Activated CD8-positive, alpha-beta memory T cell treated with anti-CD3 and anti-CD28 coated beads for 24 hours (primary cell): ENCODE measurements around the gene COL13A1.

ENCODE experiments used
- DNase-seq: peaks from one replicate; pipeline ENCODE4 v3.0.0-alpha.2; 2020

The COL13A1 gene

DNA sequence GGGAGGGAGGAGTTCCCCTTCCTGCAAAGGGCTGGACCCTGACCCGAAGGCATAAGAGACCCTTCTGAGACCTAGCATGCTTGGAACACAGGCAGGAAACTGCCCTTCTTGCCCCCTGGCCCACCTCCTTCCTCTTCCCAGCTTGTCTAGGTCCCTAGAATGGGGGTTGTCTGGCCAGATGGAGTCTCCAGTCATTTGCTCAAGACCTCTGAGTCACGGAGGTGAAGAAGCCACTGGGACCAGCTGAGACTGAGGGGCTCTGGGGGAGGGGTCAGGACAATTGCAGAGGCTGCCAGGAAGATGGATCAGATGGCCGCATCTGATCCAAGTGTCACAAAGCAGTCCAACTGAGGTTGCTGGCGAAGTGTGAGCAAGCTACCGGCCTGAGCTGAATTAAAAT, 46.2 kb downstream of the COL13A1 start:
- DNase-seq = no peak

DNA sequence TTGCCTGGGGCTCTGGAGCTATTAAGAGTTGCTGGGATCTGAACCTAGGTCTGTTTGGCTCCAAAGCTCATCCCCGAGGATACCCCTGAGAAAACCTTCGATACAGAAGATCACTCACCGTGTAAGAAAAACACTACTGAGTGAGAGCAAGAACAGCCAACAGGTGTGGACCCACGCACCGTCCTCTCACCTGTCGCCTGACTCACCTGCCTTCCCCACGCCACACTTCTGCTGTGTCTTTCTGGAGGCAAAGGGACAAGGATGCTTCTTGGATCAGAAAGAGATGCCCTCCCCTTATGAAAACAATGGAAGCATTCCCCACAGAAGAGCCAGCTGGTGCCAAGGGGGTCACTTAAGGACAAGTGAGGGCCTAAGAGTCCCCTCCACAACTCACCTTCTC, 46.7 kb downstream of the COL13A1 start:
- no peak for DNase-seq

DNA sequence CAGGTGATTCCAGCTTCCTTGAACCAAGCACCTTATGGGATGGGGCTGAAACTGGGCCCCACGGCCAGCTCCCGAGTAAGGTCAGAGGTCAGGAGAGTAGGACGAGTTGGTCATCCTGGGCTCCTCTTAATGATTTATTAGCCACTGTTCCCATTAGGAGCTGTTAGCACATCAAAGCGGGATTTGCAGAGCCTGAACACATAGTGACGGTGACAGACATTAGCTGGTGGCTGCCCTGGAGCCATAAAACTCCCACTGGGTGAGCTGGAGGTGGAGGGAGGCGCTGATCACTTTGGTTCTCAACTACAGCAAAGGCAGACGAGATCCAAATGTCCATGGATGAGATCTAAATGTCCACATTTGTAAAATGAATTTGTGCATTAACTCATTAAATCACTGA, 48.1 kb downstream of the COL13A1 start:
- DNase-seq = no peak

DNA sequence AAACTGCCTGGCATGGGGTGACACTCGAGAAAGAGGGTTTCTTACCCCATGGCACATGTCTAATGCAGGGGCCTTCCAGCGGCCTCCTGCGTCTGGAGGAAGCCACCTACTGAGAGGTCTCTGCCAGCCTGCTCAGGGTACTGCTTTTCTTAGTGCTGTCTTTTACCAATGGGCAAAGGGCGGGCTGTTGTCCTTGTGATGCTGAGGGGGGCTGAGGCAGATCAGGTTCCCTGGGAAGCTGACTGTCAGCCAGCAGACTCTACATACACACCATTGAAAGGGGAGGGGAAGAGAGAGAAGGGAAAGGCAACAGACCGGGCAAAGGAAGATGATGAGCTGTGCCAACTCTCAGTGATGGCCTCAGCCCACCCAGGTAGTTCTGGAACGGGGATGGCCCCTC, 48.7 kb downstream of the COL13A1 start:
- no peak for DNase-seq

DNA sequence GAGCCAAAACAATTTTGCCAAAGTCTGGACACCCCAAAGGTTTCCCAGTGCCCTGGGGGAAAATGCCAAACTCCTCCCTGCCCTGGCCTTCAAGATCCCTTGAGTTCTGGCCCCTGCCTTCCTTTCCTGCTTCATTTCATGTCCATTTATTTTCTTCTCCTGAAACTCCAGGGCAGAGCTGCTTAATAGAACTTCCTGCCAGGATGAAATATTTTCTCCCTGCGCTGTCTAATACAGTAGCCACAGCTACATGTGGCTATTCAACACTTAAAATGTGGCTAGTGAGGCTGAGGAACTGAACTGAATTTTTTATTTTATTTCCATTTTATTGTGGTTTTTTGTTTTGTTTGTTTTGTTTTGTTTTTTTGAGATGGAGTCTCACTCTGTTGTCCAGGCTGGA, 49.6 kb downstream of the COL13A1 start:
- no peak for DNase-seq

DNA sequence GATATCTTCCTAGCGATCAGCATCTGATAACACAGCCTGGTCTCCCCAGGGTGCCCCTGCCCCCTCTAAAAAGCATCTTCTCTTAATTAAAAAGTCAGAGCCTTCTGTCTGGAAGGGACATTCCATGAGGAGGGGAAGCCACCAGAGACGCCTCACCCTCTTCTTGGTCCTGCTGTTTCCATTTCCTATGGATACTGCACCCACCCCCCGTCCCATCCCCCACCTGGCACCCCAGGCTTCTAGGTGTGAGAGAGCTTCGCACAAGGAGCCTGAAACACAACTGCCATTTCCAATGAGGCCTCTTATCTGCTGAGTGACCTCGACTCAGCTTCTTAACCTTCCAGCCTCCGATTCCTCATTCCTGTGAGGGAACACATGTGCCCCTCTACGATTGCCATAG, 51.4 kb downstream of the COL13A1 start:
- no peak for DNase-seq

DNA sequence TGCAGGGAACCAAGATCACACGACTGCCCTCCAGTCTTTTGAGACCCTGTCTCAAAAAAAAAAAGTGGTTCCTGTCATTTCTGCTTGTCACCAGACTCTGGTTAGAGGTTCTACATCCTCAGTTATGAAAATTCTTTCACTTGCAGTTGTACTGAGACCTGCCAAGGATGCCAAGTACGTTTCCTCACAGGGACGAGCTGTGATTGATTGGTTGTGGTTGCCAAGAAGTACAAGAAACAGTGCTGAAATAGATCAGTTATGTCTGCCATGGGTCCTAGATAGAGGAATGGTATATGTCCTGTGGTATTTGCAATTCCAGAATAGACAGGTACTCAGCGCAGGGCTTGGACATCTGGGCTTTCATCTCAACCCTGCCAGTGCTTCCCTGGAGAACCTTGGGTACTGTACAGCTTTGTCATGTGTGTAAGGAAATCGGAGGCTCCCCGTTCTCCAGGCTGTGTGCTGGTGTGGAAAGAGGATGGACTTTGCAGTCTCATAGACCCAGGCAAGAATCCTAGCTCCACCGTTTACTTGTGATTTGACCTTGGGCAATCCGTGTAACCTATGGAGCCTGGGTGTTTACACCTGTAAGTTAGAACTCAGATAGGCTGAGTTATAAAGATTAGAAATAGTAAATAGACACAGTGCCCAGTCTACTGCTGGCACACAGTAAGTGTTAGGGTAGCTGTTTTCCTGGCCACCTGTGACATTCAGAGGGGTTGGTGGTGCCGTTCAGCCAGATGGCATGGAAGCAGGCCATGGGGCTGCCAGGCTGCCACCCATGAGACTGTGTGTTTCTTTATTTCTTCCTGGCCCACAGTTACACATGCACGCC, 53.0 kb downstream of the COL13A1 start:
- no peak for DNase-seq

DNA sequence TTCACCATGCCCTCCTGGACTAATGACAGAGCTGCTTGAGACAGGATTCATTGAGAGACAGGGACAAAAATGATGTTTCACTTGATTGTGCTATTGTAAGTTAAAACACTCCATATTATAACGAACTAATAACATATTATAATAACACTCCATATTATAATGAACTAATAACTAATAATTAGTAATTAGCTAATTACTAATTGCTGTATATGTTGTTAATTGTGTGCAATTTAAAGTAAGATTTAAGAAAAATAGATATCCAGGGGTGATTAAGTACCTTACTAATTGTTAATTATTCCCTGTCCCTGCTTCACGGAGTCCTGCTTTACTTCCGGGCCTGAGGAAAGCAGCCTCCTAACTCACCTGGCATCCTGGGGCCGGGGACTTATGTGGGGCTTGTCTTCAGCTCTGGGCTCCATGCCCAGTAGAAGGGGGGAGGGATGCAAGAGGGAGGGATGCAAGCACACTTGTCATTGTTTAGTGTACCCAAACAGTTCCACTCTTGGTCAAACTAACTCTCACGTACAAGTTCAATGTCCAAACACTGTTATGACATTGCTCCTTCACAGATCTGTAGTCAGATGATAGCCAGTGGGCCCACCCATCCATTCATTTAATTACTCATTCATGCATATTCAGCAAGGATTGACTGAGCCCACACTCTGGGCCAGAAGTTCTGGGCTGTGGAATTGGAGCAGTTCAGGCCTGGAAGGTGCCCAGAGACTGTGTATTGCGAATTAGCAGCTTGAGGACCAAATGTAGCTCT, 53.8 kb downstream of the COL13A1 start:
- DNase-seq = no peak

DNA sequence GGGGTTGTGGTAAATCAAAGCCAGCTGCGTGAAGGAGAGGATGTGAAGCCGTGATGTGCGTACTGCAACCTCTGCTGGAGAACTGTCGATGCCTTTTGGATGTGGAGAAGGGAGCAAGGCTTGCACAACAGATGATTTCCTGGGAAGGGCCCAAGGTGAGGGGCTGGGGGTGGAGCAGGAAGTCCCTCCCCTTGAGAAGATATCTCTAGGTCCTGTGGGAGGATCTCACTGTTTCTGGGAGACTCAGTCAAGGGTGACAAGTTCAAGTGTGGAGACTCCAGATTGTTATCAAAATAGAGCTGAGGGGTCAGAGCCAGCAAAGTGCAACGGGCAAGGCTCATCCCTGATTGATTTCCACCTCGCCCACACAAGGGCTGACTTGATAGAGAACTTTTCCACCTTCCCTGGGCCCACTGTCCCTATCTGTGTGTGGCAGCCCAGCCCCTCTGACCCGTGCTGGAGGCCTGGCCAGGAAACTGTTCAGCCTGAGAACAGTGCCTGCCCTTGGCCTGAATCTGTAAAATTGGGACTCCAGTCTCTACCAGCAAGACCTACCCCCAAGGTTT, 55.0 kb downstream of the COL13A1 start:
- no peak for DNase-seq

DNA sequence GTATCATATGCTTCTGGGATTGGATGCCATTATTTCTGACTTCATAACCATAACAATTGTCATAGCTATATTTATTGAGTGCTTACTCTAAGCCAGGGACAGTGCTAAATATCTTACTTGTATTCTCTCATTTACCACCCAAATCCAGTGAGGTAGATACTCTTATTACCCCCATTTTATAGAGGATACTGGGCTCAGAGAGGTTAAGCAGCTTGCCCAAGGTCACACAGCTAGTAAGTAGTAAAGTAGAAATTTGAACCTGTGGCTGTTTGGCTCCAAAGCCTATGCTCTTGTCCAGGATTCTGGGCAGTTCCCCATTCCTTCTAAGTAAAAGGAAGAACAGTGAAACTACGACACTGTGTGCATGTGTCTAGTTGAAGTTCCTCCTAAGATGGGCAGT, 56.5 kb downstream of the COL13A1 start:
- DNase-seq = no peak

DNA sequence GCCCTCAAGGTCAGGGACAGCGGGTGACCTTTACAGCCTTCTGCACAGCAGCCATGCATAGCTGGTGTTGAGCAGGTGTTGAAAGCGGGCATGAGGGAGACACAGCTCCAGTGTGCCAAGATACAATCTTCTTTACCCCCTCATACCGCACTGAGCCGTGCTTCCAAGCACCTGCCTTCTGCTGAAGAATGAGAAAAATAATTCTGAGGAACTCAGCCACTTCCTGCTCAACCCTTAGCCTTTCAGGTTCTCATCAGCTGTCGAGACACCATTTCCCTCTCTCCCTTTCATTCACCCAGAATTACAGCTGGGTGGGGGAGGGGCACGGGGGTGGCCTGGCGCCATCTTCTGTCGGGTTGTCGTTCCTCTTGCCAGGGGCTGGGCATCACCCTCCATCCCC, 58.6 kb downstream of the COL13A1 start:
- DNase-seq = no peak

DNA sequence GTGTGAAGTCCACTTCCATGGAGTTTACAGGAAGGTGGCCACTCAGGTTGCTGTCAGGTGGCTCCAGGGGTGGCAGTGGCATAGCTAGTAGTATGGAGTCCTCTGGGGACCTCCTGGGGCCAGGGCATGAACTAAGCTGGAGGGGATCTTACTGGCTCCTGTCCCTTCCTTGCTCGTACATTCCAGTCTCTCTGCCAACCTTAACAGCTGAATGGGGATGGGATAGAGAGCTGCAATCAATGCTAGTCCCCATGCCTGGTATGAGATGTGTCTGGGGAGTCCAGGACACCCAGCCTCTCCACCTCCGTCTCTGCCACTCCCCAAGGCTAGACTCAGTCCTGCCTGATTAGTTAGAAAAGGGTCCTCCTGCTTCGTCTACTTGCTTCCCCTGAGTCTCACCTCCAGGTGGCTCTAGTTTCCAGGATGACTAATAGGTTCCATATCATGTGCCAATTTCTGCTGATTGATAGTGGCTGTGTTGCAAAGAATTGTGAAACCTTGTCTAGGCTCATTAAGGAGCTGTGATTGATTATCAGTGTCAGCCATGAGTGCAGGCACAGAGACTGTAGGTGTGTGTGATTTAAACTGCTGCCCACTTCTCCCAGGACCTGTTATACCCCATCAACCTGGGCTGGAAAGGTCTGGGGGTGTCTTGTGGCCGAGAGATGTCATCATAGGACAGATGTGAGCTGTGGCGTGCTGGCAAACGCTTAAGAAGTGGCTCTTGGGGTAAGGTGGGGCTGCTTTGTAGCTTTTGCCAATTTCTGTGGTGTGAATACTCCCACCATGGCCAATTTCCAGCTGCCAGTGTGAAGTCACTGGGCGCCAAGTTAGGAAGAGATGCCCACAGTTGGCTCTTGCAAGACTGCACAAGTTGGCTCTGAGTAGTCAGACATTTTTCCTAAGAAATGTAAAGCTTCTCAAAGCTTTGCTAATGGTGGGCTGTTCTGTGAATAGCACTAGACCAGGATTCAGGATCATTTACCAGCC, 59.8 kb downstream of the COL13A1 start:
- no peak for DNase-seq

DNA sequence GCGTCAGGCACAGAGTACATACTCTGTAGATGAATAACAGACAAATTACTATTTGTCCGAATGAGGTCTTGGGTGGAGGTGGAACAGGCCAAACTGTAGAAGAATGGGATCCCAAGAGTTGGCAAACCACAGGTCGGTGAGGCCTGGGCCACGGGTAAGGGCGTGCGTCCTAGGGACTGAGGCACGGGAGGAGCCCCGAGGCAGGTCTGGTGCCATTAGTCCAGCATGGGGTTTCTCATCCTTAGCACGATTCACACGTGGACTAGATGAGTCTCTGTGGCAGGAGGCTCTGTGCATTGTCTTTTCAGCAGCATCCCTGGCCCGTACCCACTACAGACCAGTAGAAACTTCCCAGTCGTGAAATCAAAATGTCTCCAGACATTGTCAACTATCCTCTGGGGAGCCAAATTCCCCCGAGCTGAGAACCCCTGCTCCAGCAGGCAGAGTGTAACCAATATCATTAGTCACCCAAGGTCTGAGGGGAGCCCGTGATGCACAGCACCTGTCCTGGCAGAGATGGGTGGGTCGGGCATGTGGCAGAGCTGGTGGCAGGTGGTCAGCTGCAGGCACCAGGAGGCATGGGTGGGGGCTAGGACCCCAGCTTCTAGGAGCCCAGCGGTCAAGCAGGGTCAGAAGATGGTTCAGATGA, 61.3 kb downstream of the COL13A1 start:
- DNase-seq = no peak

DNA sequence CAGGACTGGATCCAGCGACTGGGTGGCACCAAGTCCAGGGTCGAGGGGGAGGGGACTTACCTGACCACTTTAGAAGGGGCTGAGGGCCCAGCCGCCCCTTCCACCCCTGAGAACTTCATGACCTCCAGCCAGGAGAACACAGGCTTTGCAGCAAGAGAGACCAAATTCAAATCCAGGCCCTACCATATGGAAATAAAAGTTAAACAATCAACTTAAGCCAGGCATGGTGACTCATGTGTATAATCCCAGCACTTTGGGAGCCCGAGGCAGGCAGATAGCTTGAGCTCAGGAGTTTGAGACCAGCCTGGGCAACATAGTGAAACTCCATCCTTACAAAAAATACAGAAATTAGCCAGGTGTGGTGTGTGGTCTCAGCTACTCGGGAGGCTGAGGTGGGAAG, 61.9 kb downstream of the COL13A1 start:
- no peak for DNase-seq

DNA sequence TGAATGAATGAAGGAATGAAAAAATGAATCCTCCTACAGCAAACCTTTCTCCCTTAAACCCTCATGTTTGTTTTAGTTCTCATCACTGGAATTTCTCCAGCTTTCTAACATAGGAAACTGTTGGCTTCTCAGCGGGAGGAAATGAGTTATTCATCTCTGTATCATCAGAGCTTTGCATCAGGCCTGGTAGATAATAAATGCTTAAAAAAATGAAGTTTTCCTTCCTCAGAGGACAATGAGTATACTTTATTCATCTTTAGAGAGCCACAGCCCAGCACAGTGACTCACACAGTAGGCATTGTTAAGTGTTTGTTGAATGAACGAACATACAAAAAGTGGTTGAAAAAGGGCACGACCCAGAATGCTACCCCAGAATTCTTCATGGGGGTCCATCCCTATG, 62.6 kb downstream of the COL13A1 start:
- no peak for DNase-seq

DNA sequence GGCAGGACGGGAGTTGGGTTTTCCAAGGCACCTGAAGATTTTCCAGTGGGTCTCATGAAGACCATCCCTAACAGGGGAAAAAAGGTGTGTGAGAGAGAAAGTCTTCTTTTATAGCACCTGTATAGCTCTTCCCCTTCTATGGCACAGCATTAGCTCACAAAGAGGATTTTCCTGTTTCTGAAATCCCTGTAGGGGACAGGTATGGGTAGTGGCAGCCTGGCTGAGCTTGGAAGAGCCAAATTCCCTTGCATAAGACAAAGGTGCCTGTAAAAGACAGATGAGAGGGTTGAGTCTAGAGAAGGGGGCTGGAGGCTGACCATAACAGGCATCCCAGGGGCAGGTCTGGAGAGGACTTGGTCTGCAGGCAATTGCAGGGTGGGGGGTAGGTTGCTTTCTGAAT, 63.7 kb downstream of the COL13A1 start:
- no peak for DNase-seq

DNA sequence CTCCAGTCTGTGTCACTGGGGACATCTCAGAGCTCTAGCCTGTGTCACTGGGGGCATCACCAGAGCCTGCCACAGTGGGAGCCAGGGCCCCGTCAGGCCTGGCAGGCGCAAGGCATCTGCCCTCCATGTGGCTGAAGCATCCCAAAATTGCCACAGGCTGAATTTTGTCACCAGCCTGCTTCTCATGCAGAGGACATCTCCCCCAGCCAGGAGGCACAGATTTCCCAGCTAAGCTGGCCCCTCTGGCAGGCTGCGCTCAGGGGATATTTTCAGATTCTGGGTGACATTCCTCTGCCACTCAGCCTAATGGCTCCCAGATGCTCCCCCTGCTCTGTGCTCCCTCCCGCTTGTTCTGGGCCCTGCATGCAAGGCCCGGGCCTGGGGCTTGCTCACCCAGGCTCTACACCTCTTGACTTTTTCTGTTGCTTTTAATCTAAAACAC, 64.6 kb downstream of the COL13A1 start:
- no peak for DNase-seq

DNA sequence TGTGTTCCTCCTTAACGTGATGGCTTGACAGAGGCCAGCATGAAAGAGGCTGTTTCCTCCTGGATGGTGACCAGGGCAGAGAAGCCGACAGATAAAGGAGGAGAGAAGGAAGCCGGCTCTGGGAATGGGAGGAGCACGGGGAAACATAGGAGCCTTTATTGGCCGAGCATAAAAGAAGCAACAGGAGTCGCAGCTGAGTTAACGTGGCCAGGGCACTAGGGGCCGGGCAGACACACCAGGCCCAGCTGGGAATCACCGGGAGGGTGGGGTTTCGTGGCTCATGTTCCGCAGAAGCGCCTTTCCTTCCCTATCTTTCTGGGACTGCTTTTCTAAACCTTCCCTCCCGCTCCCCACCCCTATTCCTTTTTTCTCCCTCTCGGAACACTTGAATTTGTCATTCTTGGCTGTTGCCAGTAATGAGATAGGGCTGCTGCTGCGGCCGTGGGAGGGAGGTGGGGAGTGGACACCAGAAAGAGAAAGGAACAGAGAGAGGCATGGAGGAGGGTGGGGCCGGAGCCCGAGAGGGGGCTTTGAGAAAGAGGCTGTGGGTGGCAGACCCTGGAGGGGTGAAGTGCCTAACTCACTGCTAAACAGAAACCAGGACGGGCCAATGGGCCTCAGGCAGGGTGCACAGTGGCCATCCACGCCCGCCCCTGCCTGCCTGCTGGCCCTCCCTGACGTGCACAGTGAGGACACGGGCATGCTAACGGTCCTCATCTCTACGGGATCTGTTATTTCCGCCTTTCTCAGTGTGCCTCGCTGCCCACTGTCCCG, 65.2 kb downstream of the COL13A1 start:
- DNase-seq = no peak

DNA sequence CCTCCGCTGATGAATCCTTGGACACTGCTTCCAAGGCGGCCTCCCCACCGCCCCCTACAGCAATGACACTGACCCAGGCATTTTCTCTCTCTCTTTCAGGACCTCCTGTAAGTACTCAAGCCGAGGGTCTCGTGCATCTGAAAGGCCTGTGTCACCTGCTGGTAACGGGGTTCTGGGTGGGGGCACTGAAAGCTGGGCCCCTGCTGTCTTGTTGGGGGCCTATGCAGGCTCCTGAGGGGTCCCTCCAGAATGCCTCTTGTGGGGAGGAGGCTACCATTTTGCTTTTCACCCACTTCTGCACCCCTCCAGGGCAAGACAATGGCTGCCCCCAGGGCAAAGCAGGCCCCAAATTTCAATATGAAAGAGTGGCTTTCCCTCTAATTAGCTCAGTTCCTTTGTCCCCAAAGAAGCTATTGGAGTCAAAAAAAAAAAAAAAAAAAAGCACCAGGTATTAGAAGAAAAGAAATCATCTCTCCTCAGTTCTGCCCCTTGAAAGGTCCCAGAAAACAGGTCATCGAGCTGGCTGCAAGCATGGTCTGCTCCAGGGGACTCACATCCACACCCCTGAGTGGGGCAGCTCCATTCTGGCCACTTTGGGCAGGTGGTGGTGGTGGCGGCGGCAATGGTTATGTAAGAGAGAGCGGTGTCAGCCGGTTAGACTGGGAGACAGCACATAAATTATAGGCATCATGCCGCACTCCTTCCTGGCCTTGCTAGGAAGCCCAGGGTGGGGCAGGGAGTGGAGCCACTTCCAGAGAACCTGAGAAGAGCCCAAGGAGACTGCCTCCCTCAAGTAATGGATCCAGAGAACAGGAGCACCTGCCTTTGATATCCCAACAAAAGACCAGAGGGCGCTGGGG, 66.2 kb downstream of the COL13A1 start:
- DNase-seq = no peak

DNA sequence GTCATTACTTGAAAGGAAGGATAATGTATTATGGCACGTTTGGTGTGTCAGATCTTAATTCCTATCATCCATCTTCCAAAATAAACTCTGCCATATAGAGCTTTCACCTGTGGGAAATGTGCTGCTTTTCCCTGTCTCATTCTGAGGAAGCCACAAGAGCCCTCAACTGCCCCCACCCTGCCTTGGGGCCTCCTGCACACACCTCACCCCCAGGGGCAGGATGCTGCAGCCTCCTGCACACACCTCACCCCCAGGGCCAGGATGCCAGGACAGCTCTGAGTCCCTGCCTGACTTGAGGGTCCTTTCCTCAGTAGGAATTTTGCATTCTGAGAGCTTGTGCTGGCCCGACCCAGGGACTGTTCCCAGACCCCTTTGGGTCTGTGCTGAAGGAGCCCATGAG, 67.1 kb downstream of the COL13A1 start:
- no peak for DNase-seq
